ENCODE measurements around the gene LRMDA. TPM values are rescaled to one million over a fixed set of nuclear protein-coding genes. Genes with fewer than 3 reads are reported as not detected.
A peak's percentile ranks its signal among the peaks of the same experiment; 100 is the strongest.

LRMDA gene
- total and polyA plus RNA-seq, 7 donors = 1.0 to 5.7 (median 2.5) TPM

DNA sequence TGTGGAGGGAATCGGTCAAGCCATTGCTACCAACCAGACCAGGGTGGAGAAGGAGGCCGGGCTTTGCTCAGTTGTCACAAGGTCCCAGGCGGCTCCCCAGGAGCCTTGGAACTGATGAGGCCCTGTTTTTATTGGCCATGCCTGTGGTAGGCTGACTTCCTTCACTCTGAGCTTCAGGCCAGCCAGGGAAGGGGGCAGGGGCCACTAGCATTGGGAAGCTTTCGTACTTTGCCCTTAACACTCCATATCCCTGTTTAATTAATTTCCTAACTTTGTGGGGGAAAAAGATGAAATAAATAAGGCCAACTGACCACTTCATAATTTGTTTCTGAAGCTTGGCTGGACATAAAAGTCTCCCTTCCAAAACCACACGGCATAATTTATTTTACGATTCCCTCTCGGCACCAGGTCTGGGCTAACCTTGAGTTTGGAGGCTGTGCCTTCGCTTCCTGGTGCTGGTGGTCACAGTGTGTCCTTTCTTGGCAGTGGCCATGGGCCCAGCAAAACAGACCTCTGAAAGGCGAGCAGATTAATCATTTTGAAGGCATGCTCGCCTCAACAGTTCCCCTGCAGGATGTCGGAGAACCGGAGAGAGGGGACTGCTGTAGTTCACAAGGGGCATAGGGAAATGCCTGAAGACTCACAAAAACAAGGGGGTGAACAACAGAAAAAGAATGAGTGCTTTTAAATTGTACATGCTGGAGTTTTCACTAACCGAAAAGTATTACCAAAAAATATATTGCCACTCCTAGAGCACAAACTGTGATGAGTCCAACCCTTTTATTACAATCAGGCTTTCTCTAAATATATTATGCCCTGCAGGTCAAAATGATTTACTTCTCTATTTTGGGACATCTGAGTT lies 966.0 kb downstream of the LRMDA start:
- ATAC-seq (peak; percentile 35 to 73 (median 52)), DNase-seq (peak; percentile 29 to 52)
- Histone ChIP-seq H3K4me3 (no peak overlapping the region), H3K27me3 (ENCODE audit: insufficient read depth in 3 of 3, low read length in 2 of 3) (no peaks in the 10 kb centered on the region), H3K36me3 (ENCODE audit: insufficient read depth in 1 of 2, low read depth in 1 of 2) (no peaks in the 10 kb centered on the region), H3K4me1 (peaks cover 5% of the 10 kb centered on the region), H3K27ac (no peak overlapping the region), H3K9me3 (no peaks in the 10 kb centered on the region)
- intact Hi-C loops (cut with DNase I) = no loop called here
- 57 to 63% (median 58%) methylated on average over 13 of the region's 13 CpGs for WGBS, 3 donors
- TF ChIP-seq, protein P1, sequence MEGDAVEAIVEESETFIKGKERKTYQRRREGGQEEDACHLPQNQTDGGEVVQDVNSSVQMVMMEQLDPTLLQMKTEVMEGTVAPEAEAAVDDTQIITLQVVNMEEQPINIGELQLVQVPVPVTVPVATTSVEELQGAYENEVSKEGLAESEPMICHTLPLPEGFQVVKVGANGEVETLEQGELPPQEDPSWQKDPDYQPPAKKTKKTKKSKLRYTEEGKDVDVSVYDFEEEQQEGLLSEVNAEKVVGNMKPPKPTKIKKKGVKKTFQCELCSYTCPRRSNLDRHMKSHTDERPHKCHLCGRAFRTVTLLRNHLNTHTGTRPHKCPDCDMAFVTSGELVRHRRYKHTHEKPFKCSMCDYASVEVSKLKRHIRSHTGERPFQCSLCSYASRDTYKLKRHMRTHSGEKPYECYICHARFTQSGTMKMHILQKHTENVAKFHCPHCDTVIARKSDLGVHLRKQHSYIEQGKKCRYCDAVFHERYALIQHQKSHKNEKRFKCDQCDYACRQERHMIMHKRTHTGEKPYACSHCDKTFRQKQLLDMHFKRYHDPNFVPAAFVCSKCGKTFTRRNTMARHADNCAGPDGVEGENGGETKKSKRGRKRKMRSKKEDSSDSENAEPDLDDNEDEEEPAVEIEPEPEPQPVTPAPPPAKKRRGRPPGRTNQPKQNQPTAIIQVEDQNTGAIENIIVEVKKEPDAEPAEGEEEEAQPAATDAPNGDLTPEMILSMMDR (IDR thresholded peaks at IDR 0.05) = no peak

DNA sequence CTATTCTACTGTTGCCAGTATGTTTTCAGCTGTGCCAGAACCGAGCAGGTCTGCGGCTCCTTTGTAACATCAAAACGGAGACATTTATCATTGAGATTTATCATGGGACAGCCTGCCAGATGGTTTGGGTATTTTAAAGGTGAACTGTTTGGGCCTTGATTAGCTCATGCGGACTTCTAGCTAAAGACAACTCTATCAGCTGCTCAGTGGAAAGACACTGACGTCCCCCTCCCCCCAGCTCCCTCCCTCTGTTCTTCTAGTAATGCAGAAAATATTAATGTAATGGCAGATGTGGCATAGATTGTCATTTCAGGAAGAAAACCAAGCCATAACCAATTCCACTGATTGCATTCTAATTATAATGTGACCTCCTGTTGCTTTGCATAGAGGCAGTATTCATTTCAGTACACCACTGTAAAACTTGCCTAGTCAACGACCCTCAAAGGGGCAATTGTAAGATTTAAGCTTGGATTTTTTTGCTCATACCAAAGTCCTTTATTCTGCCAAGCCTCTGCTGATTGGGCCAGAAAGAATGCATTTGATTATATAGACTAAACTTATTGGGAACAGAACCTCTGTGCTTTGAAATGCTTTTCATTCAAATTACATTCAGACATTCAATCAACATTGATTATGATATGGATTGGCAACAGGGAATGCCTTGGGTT lies 966.8 kb downstream of the LRMDA start:
- Histone ChIP-seq H3K4me3 (no peak overlapping the region), H3K27me3 (ENCODE audit: insufficient read depth in 3 of 3, low read length in 2 of 3) (no peaks in the 10 kb centered on the region), H3K4me1 (peaks cover 5% of the 10 kb centered on the region), H3K27ac (no peak overlapping the region), H3K36me3 (ENCODE audit: insufficient read depth in 1 of 2, low read depth in 1 of 2) (no peaks in the 10 kb centered on the region), H3K9me3 (no peaks in the 10 kb centered on the region)
- peak; percentile 30 to 77 (median 57) for ATAC-seq
- TF ChIP-seq, protein P1 (IDR thresholded peaks at IDR 0.05) = no peak
- no peak for DNase-seq
- intact Hi-C loops (cut with DNase I) = no loop called here
- 33 to 36% (median 34%) methylated on average over 6 of the region's 6 CpGs for WGBS, 3 donors

DNA sequence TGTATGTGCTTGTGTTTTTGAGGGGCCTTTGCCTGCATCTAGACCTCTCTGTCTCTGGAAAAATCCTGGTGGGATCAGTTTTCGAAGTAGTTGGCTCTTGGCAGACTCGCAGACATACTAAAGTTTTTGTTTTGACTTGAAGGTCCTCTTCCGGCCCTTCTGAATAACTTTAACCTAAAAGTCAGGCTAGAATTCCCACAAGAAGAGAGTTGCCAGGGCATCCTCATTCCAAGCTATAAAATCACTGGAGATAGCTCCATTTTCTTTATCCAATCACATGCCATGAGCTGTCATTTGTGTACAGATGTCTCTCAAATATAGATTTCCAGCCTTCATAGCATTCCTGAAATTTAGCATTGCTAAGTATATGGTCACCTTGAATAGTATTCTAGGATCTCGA lies 967.8 kb downstream of the LRMDA start:
- H3K27me3 ChIP-seq (ENCODE audit: insufficient read depth in 3 of 3, low read length in 2 of 3) = no peaks in the 10 kb centered on the region
- H3K36me3 ChIP-seq (ENCODE audit: insufficient read depth in 1 of 2, low read depth in 1 of 2) = no peaks in the 10 kb centered on the region
- no peak overlapping the region for H3K4me3 ChIP-seq
- 86 to 89% (median 86%) methylated on average over 4 of the region's 4 CpGs for WGBS, 3 donors
- H3K27ac ChIP-seq = no peak overlapping the region
- intact Hi-C loops (cut with DNase I) = no loop called here
- DNase-seq (no peak), ATAC-seq (no peak)
- H3K4me1 ChIP-seq = peaks cover 5% of the 10 kb centered on the region
- TF ChIP-seq, protein P1 (IDR thresholded peaks at IDR 0.05) = no peak
- H3K9me3 ChIP-seq = no peaks in the 10 kb centered on the region

DNA sequence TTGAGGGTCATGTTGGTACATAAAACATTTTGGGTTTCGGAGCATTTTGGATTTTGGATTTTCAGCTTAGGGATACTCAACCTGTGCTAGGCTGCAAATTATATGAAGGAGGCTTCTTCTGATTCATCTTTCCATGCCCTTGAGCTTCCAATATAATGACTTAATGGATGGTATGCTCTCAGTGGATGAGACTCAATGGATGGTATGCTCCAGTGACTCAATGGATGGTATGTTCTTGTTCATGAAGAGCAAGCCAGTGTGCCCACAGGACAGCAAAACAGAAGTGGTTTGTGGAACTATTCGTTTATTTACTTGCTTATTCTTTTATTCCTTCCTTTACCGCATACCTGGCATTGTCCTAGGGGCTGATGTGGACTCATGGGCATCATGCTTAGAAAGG lies 969.6 kb downstream of the LRMDA start:
- 92 to 94% (median 92%) methylated on average over 3 of the region's 3 CpGs for WGBS, 3 donors
- intact Hi-C loops (cut with DNase I) = no loop called here
- TF ChIP-seq, protein P1 (IDR thresholded peaks at IDR 0.05) = no peak

More for the DNA sequence above, 969.6 kb downstream of the LRMDA start:
- H3K4me3 ChIP-seq = no peak overlapping the region
- no peaks in the 10 kb centered on the region for H3K36me3 ChIP-seq (ENCODE audit: insufficient read depth in 1 of 2, low read depth in 1 of 2)
- no peak overlapping the region for H3K27ac ChIP-seq
- no peak for ATAC-seq
- no peaks in the 10 kb centered on the region for H3K9me3 ChIP-seq
- no peaks in the 10 kb centered on the region for H3K27me3 ChIP-seq (ENCODE audit: insufficient read depth in 3 of 3, low read length in 2 of 3)
- H3K4me1 ChIP-seq = peaks cover 5% of the 10 kb centered on the region
- DNase-seq = no peak
